NCI-H82 treated with DMSO at 0.1 percent for 48 hours (cell line): ENCODE results near the gene PLOD3.

Experiments
- DNase-seq: peaks from one replicate; lab custom pipeline; 2025; ENCODE audit not compliant: unreplicated experiment; lab: John Stamatoyannopoulos, UW

Gene PLOD3

GRCh38 chr7:101239191-101239950 is 22.0 kb upstream of the PLOD3 start:
- no peak for DNase-seq

- DNase-seq = no peak
These were observed 21.1 kb upstream of the PLOD3 start for GRCh38 chr7:101238226-101239182.

- DNase-seq = no peak
These were observed 20.1 kb upstream of the PLOD3 start, which contains the start of gene CLDN15 for GRCh38 chr7:101237206-101238067. Gene CLDN15 (minus strand): TSS chr7:101237802. CDS start chr7:101237581, 221 bp downstream.

- no peak for DNase-seq
These were observed 19.0 kb upstream of the PLOD3 start for GRCh38 chr7:101236292-101236835.

GRCh38 chr7:101235522-101235921 is 18.1 kb upstream of the PLOD3 start:
- no peak for DNase-seq

- DNase-seq = no peak
These were observed 17.7 kb upstream of the PLOD3 start for GRCh38 chr7:101235050-101235449.

GRCh38 chr7:101234636-101235035 is 17.3 kb upstream of the PLOD3 start:
- DNase-seq = no peak

- DNase-seq = no peak
These were observed 16.6 kb upstream of the PLOD3 start for GRCh38 chr7:101233907-101234547.

- no peak for DNase-seq
These were observed 14.9 kb upstream of the PLOD3 start for GRCh38 chr7:101232141-101232850.

- no peak for DNase-seq
These were observed 14.3 kb upstream of the PLOD3 start for GRCh38 chr7:101231644-101232043.

GRCh38 chr7:101226721-101227120 is 9.3 kb upstream of the PLOD3 start:
- DNase-seq = no peak

GRCh38 chr7:101225650-101226049 is 8.3 kb upstream of the PLOD3 start:
- no peak for DNase-seq

GRCh38 chr7:101223528-101223927 is 6.1 kb upstream of the PLOD3 start:
- DNase-seq = no peak

- no peak for DNase-seq
These were observed 5.0 kb upstream of the PLOD3 start for GRCh38 chr7:101222275-101222830.

- DNase-seq = no peak
These were observed 2.9 kb upstream of the PLOD3 start for GRCh38 chr7:101220295-101220694.

GRCh38 chr7:101218236-101219125 is 1.1 kb upstream of the PLOD3 start:
- DNase-seq = no peak

GRCh38 chr7:101216860-101217387 is 457 bp downstream of the PLOD3 start:
- DNase-seq = no peak
